Body of pancreas (tissue), 4 donors: ENCODE measurements around the gene TMEM229A. TPM values are rescaled to one million over a fixed set of nuclear protein-coding genes. Genes with fewer than 3 reads are reported as not detected.

ENCODE experiments used
- ATAC-seq: fragments of 150-250 bp; one replicate; pipeline ENCODE4 v1.9.1; 2016
- DNase-seq, 4 donors: peaks; one replicate each; pipeline ENCODE4 v3.0.0-alpha.2; 2019
- H3K27ac ChIP-seq, 4 donors: fragments of 200-600 bp; sonication (generic); 1 replicate in 3 of 4; 2 replicates in 1 of 4; pipeline versions ENCODE4 v1.5.1 to v1.6.1; 2016 to 2019; ENCODE audit warnings: mild to moderate bottlenecking in 1 of 4, mixed read lengths in 1 of 4, moderate library complexity in 1 of 4
- H3K27me3 ChIP-seq, 2 donors: fragments of 200-600 bp; sonication (generic); one replicate each; pipeline ENCODE4 v1.6.0; 2016; ENCODE audit warnings: mild to moderate bottlenecking in 1 of 2
- H3K36me3 ChIP-seq, 2 donors: fragments of 200-600 bp; sonication (generic); replicated peaks in 1 of 2; 2 replicates each; pipeline ENCODE4 v1.5.1; 2016; ENCODE audit warnings: low read depth in 2 of 2; ENCODE audit not compliant: insufficient read depth in 1 of 2
- H3K4me1 ChIP-seq: fragments of 200-600 bp; sonication (generic); one replicate; pipeline ENCODE4 v1.6.0; 2016
- H3K4me3 ChIP-seq, 2 donors: fragments of 200-600 bp; sonication (generic); 1 replicate in 1 of 2; 2 replicates in 1 of 2; pipeline ENCODE4 v1.5.1; 2016 to 2019
- H3K9me3 ChIP-seq, 3 donors: fragments of 200-600 bp; sonication (generic); 1 replicate in 2 of 3; 2 replicates in 1 of 3; pipeline ENCODE4 v1.5.1; 2016
- CTCF ChIP-seq, 7 experiments: fragments of 450-650 bp in 4 of 7; fragments of 200-600 bp in 3 of 7; sonication (generic) in 3 of 7; IDR thresholded peaks; one replicate each; pipeline ENCODE4 v1.5.1; 2016 to 2019; ENCODE audit warnings: antibody characterized with exemption in 7 of 7
- POLR2A ChIP-seq, 3 donors: fragments of 450-650 bp; IDR thresholded peaks; one replicate each; pipeline ENCODE4 v1.6.1; 2016; ENCODE audit warnings: antibody characterized with exemption in 3 of 3, mild to moderate bottlenecking in 2 of 3
- WGBS, 2 donors: methylation state at CpG; one replicate each; pipeline ENCODE4 v1.1.5; 2017; 5-methylcytosine and 5-hydroxymethylcytosine counted together
- intact Hi-C: fragments of 100-400 bp; cut with DNase I; formaldehyde crosslinking; loops from one replicate; pipeline ENCODE4 v1.15.1; 2023
- total RNA-seq, 2 donors: library from RNA; depleted of rRNA; stranded (reverse); fragments of >200 nt; gene quantifications; one replicate each; pipeline ENCODE4 v1.1.0, GENCODE V29; 2016

The TMEM229A gene
- total RNA-seq, 2 donors from 2014 or later = not detected

GRCh38 chr7:124033807-124034753 is 1.2 kb upstream of the TMEM229A start:
- no peak for DNase-seq
- WGBS, 2 donors = 50 to 63% methylated on average over 16 of the region's 16 CpGs
- no peak for ATAC-seq
- no peak overlapping the region for H3K4me3 ChIP-seq
- intact Hi-C loops = no loop called here
- peaks cover 0 to 6% of the 10 kb centered on the region in 2 donors for H3K27me3 ChIP-seq
- peaks cover 38% of the 10 kb centered on the region for H3K4me1 ChIP-seq
- TF ChIP-seq CTCF (IDR thresholded peaks at IDR 0.05) = no peak
- TF ChIP-seq POLR2A (IDR thresholded peaks at IDR 0.05) = no peak
- no peaks in the 10 kb centered on the region for H3K36me3 ChIP-seq
- H3K9me3 ChIP-seq = no peaks in the 10 kb centered on the region
- peak overlapping the region in 1 of 4 donors; percentile 15 for H3K27ac ChIP-seq

- Histone ChIP-seq H3K36me3 (no peaks in the 10 kb centered on the region), H3K4me3 (peak overlapping the region in 1 of 2 donors; percentile 1), H3K9me3 (no peaks in the 10 kb centered on the region), H3K4me1 (peaks cover 32% of the 10 kb centered on the region), H3K27ac (peak overlapping the region in 1 of 4 donors; percentile 15), H3K27me3 (peaks cover 0 to 6% of the 10 kb centered on the region in 2 donors)
- intact Hi-C loops = no loop called here
- WGBS, 2 donors = 0 to 1% methylated on average over 7 to 57 of the region's 70 CpGs
- TF ChIP-seq CTCF (IDR thresholded peaks at IDR 0.05) (peak in 1 of 7 experiments; percentile 2), POLR2A (IDR thresholded peaks at IDR 0.05) (no peak)
- ATAC-seq = peak; percentile 72
- DNase-seq = peak; percentile 65 to 82 (median 74)
Observed at GRCh38 chr7:124033095-124033806, 384 bp upstream of the TMEM229A start.

- peak in 1 of 4 donors; percentile 5 for DNase-seq
- peaks cover 0 to 6% of the 10 kb centered on the region in 2 donors for H3K27me3 ChIP-seq
Observed at GRCh38 chr7:124031919-124032318, 948 bp downstream of the TMEM229A start.

GRCh38 chr7:124031406-124031805 is 1.5 kb downstream of the TMEM229A start:
- DNase-seq (no peak), ATAC-seq (no peak)
- Histone ChIP-seq H3K27me3 (peaks cover 0 to 6% of the 10 kb centered on the region in 2 donors), H3K4me1 (peaks cover 21% of the 10 kb centered on the region), H3K36me3 (no peaks in the 10 kb centered on the region), H3K9me3 (no peaks in the 10 kb centered on the region), H3K27ac (no peak overlapping the region), H3K4me3 (no peak overlapping the region)
- intact Hi-C loops = no loop called here
- TF ChIP-seq POLR2A (IDR thresholded peaks at IDR 0.05) (no peak), CTCF (IDR thresholded peaks at IDR 0.05) (no peak)
- WGBS, 2 donors = 28 to 41% methylated on average over 8 of the region's 8 CpGs

More at GRCh38 chr7:124031919-124032318, 948 bp downstream of the TMEM229A start:
- no peak overlapping the region for H3K27ac ChIP-seq
- 3 to 8% methylated on average over 5 to 22 of the region's 22 CpGs for WGBS, 2 donors
- peak overlapping the region; percentile 23 to 45 for H3K4me3 ChIP-seq
- peaks cover 21% of the 10 kb centered on the region for H3K4me1 ChIP-seq
- ATAC-seq = no peak
- intact Hi-C loops = no loop called here
- H3K9me3 ChIP-seq = no peaks in the 10 kb centered on the region
- TF ChIP-seq CTCF (IDR thresholded peaks at IDR 0.05) = no peak
- no peak for TF ChIP-seq POLR2A (IDR thresholded peaks at IDR 0.05)
- H3K36me3 ChIP-seq = no peaks in the 10 kb centered on the region
